GM06990 (cell line): ENCODE results near the gene CARD14.

ENCODE experiments used
- DNase-seq: peaks from one replicate; pipeline ENCODE4 v3.0.0-alpha.2; 2011; ENCODE audit not compliant: insufficient read length; ENCODE audit errors: extremely low read depth
- H3K27me3 ChIP-seq: replicated peaks from 2 replicates; pipeline ENCODE4 v1.6.0; 2011; ENCODE audit warnings: low read length; ENCODE audit not compliant: control insufficient read depth, insufficient read depth
- H3K36me3 ChIP-seq: 2 replicates; pipeline ENCODE4 v1.5.1; 2011; ENCODE audit warnings: low read length; ENCODE audit not compliant: control insufficient read depth, insufficient read depth
- H3K4me3 ChIP-seq: replicated peaks from 2 replicates; pipeline ENCODE4 v1.5.1; 2011; ENCODE audit warnings: low read depth, mild to moderate bottlenecking, control low read depth, low read length
- TF ChIP-seq, protein P1 (sequence below): IDR thresholded peaks from 2 replicates; pipeline ENCODE4 v1.5.1; 2011; ENCODE audit warnings: low read length, control low read depth, mild to moderate bottlenecking, inconsistent platforms; ENCODE audit not compliant: insufficient read depth, poor library complexity, severe bottlenecking

CARD14 gene

DNA sequence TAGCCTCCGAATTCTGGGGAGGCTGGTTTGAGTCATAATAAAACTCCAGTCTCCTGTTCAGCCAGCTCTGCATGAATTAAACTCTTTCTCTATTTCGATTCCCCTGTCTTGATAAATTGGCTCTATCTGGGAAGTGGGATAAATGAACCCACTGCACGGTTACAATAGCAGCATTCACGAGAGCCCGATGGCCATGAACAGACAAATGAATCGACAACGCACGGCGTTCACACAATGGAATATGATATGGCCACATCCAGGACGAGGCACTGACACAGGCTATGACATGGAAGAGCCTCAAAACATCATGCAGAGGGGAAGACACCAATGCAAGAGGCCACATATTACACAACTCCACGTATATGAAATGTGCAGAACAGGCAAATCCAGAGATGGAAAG, 5.6 kb upstream of the CARD14 start:
- TF ChIP-seq, protein P1, sequence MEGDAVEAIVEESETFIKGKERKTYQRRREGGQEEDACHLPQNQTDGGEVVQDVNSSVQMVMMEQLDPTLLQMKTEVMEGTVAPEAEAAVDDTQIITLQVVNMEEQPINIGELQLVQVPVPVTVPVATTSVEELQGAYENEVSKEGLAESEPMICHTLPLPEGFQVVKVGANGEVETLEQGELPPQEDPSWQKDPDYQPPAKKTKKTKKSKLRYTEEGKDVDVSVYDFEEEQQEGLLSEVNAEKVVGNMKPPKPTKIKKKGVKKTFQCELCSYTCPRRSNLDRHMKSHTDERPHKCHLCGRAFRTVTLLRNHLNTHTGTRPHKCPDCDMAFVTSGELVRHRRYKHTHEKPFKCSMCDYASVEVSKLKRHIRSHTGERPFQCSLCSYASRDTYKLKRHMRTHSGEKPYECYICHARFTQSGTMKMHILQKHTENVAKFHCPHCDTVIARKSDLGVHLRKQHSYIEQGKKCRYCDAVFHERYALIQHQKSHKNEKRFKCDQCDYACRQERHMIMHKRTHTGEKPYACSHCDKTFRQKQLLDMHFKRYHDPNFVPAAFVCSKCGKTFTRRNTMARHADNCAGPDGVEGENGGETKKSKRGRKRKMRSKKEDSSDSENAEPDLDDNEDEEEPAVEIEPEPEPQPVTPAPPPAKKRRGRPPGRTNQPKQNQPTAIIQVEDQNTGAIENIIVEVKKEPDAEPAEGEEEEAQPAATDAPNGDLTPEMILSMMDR, result no peak
- no peak for DNase-seq
- H3K27me3 ChIP-seq, result no peaks in the 10 kb centered on the region
- no peaks in the 10 kb centered on the region for H3K36me3 ChIP-seq
- H3K4me3 ChIP-seq, result no peak overlapping the region

DNA sequence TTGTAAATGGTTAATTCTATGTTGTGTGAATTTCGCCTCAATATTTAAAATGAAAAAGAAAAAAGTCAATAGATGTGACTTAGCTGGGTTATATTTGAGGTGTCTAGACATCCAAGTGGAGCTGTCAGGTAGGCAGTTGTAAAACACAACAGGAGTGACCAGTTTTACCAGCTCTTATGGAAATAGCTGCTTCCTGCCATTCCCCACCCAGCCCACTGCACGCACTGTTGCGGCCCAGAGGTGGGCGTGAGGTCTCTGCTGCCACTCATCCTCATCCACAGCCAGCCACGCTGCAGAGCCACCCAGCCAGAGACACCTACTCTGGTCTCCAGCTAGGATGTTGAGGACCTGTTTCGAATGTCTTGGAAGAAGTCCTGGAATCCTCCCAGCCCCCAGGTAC, 3.4 kb upstream of the CARD14 start:
- Histone ChIP-seq H3K4me3 (no peak overlapping the region), H3K27me3 (no peaks in the 10 kb centered on the region), H3K36me3 (no peaks in the 10 kb centered on the region)
- DNase-seq, result no peak
- TF ChIP-seq, protein P1, result no peak

DNA sequence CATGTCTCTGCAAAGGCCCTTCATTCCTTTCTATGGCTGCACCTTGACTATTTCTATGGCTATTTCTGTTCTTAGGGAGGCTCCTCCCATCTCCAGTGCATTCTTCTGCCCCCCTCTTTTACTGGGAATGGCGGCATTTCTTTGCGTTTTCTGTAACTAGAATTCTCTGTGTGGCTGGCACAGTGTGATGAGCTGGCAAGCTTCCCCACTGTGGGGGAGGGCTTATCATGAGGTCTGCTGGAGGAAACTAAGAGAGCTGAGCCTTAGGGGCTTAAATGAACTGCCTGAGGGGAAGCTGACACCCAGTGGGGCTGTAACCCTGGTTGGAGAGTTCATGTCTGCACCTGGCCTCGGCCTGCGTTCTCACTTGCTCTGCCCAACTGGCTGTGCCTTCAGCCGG, 1.5 kb upstream of the CARD14 start:
- Histone ChIP-seq H3K27me3 (no peaks in the 10 kb centered on the region), H3K36me3 (no peaks in the 10 kb centered on the region), H3K4me3 (no peak overlapping the region)
- DNase-seq, result no peak
- TF ChIP-seq, protein P1, result no peak

DNA sequence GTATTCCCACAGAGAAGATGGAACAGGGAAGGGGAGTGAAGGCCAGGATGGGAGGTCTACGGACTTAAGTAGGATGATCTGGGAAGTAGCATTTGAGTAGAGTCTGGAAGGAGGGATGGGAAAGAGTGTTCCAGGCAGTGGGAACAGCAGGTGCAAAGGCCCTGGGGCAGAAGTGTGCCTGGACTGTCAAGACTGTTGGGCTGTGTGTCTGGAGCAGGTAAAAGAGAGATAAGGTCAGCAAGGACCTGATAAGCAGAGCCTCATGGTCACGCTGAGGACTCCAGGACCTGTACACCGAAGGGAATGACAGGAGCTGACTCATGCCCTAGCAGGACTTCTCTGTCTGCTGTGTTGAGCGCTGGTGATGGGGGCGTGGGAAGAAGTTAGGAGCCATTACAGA, 723 bp upstream of the CARD14 start:
- no peaks in the 10 kb centered on the region for H3K27me3 ChIP-seq
- DNase-seq, result no peak
- H3K36me3 ChIP-seq, result no peaks in the 10 kb centered on the region
- TF ChIP-seq, protein P1, result no peak
- no peak overlapping the region for H3K4me3 ChIP-seq

DNA sequence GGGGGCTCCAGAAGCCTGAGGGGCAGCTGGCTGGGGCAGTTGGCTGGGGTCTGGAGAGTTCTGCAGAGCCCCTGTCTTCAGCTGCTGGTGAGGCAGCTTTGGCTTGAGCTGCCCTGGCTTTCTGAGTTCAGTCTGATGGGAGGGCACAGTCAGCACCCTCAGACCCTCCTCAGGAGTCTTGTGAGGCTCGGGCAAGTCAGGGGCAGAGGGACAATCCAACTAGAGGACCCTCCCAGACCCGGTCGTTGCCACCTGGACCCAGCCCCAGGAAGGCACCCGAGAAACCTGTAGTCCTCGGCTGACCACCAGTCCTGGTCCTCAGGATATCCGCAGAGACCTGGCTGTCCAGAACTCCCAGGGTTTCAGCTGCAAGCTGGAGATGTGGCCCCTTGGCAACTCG, 1.9 kb downstream of the CARD14 start:
- H3K4me3 ChIP-seq, result no peak overlapping the region
- H3K27me3 ChIP-seq, result no peaks in the 10 kb centered on the region
- no peak for DNase-seq
- H3K36me3 ChIP-seq, result no peaks in the 10 kb centered on the region
- TF ChIP-seq, protein P1, result no peak

DNA sequence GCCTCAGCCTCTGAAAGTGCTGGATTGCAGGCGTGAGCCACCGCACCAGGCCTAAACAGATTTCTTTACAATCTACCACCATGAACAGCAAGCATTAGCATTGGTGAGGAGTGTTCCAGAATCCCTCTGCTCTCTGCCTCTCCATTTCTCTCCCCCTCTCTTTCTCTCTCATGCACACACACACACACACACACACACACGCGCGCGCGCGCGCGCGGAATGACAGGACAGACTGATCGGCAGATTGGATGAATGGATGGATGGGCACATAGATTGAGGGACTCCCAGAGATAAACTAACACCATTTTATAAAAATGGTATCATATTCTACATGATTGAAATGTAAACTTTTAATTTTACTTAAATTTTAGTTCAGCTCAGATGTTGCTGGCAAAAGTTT, 3.3 kb downstream of the CARD14 start:
- Histone ChIP-seq H3K4me3 (no peak overlapping the region), H3K27me3 (no peaks in the 10 kb centered on the region; the same call in 1 of the 2 replicates), H3K36me3 (no peaks in the 10 kb centered on the region)
- TF ChIP-seq, protein P1, result no peak
- DNase-seq, result no peak
